HepG2 (cell line): ENCODE results near the gene CHRM5. TPM values are rescaled to one million over a fixed set of nuclear protein-coding genes. Genes with fewer than 3 reads are reported as not detected.

Experiments
- ADNP ChIP-seq: sonication (generic); formaldehyde crosslinking; IDR thresholded peaks from 2 replicates; pipeline ENCODE4 v1.4.0; 2020; ENCODE audit warnings: missing genetic modification reagents
- CCDC6 ChIP-seq: sonication (generic); formaldehyde crosslinking; IDR thresholded peaks from 2 replicates; pipeline ENCODE4 v1.8.1; 2022; ENCODE audit warnings: mild to moderate bottlenecking, missing genetic modification reagents, moderate library complexity
- HOXA9 ChIP-seq: sonication (generic); formaldehyde crosslinking; IDR thresholded peaks from 2 replicates; pipeline ENCODE4 v1.8.1; 2022; ENCODE audit warnings: missing genetic modification reagents, mild to moderate bottlenecking, moderate library complexity, borderline replicate concordance
- IRF9 ChIP-seq: sonication (generic); formaldehyde crosslinking; IDR thresholded peaks from 2 replicates; pipeline ENCODE4 v1.8.0; 2022; ENCODE audit warnings: missing genetic modification reagents, mild to moderate bottlenecking, borderline replicate concordance
- LRRFIP1 ChIP-seq: sonication (generic); formaldehyde crosslinking; conservative IDR thresholded peaks from 2 replicates; pipeline ENCODE4 v1.4.0; 2020; ENCODE audit warnings: missing genetic modification reagents
- MAF1 ChIP-seq: sonication (generic); formaldehyde crosslinking; IDR thresholded peaks from 2 replicates; pipeline ENCODE4 v1.5.0; 2020; ENCODE audit warnings: missing genetic modification reagents, borderline replicate concordance
- MIER2 ChIP-seq: IDR thresholded peaks from 2 replicates; pipeline ENCODE4 v1.6.1; 2016; ENCODE audit warnings: missing biosample characterization, missing genetic modification reagents
- MTERF4 ChIP-seq: sonication (generic); formaldehyde crosslinking; IDR thresholded peaks from 2 replicates; pipeline ENCODE4 v1.8.0; 2023; ENCODE audit warnings: mild to moderate bottlenecking, missing genetic modification reagents
- NPAS2 ChIP-seq: sonication (generic); formaldehyde crosslinking; IDR thresholded peaks from 2 replicates; pipeline ENCODE4 v1.8.0; 2022; ENCODE audit warnings: mild to moderate bottlenecking, missing genetic modification reagents, borderline replicate concordance
- NR2C2 ChIP-seq: sonication (generic); formaldehyde crosslinking; IDR thresholded peaks from 2 replicates; pipeline ENCODE4 v1.4.0; 2020; ENCODE audit warnings: missing genetic modification reagents, mild to moderate bottlenecking, moderate library complexity, borderline replicate concordance
- NR2F1 ChIP-seq, 2 experiments: fragments of 450-650 bp in 1 of 2; formaldehyde crosslinking in 1 of 2; IDR thresholded peaks; 2 replicates each; pipeline versions ENCODE4 v1.5.0 to v1.6.1; 2016 to 2020; ENCODE audit warnings: mild to moderate bottlenecking in 1 of 2, missing compliant biosample characterization in 1 of 2, missing genetic modification reagents in 1 of 2, moderate library complexity in 1 of 2
- RAD21 ChIP-seq: fragments of 450-650 bp; formaldehyde crosslinking; IDR thresholded peaks from 2 replicates; pipeline ENCODE4 v1.5.0; 2020; ENCODE audit warnings: mild to moderate bottlenecking
- RAD51 ChIP-seq: fragments of 450-650 bp; IDR thresholded peaks from 2 replicates; pipeline ENCODE4 v1.6.1; 2016; ENCODE audit warnings: borderline replicate concordance
- RBFOX2 ChIP-seq: fragments of 200-400 bp; formaldehyde crosslinking; IDR thresholded peaks from 2 replicates; pipeline ENCODE4 v1.6.1; 2017; ENCODE audit warnings: low read depth, mild to moderate bottlenecking, low read length
- RFX3 ChIP-seq: IDR thresholded peaks from 2 replicates; pipeline ENCODE4 v1.6.1; 2016; ENCODE audit warnings: missing biosample characterization, missing genetic modification reagents
- SAP130 ChIP-seq: IDR thresholded peaks from 2 replicates; pipeline ENCODE4 v1.6.1; 2016; ENCODE audit warnings: low read depth
- SOX6 ChIP-seq, 2 experiments: fragments of 450-650 bp in 1 of 2; sonication (generic) in 1 of 2; formaldehyde crosslinking in 1 of 2; IDR thresholded peaks; 2 replicates each; pipeline versions ENCODE4 v1.4.0 to v1.6.1; 2017 to 2020; ENCODE audit warnings: antibody characterized with exemption in 1 of 2, mild to moderate bottlenecking in 1 of 2, missing genetic modification reagents in 1 of 2
- XRCC5 ChIP-seq: fragments of 200-400 bp; formaldehyde crosslinking; optimal IDR thresholded peaks from 2 replicates; pipeline ENCODE3; 2017; ENCODE audit warnings: mild to moderate bottlenecking, low read length
- YEATS2 ChIP-seq: sonication (generic); formaldehyde crosslinking; IDR thresholded peaks from 2 replicates; pipeline ENCODE4 v1.4.0; 2020; ENCODE audit warnings: missing genetic modification reagents, borderline replicate concordance
- ZMYM3 ChIP-seq: sonication (generic); formaldehyde crosslinking; IDR thresholded peaks from 2 replicates; pipeline ENCODE4 v1.5.1; 2020; ENCODE audit warnings: mild to moderate bottlenecking, missing genetic modification reagents
- ZNF101 ChIP-seq: sonication (generic); formaldehyde crosslinking; IDR thresholded peaks from 2 replicates; pipeline ENCODE4 v1.4.0; 2020; ENCODE audit warnings: mild to moderate bottlenecking, low read depth, missing genetic modification reagents, borderline replicate concordance
- ZNF282 ChIP-seq: fragments of 450-650 bp; IDR thresholded peaks from 2 replicates; pipeline ENCODE4 v1.6.1; 2018; ENCODE audit not compliant: partially characterized antibody
- ZNF737 ChIP-seq: sonication (generic); formaldehyde crosslinking; IDR thresholded peaks from 2 replicates; pipeline ENCODE4 v1.5.0; 2020; ENCODE audit warnings: missing genetic modification reagents, mild to moderate bottlenecking, borderline replicate concordance
- ZNF768 ChIP-seq: sonication (generic); formaldehyde crosslinking; IDR thresholded peaks from 2 replicates; pipeline ENCODE4 v1.4.0; 2020; ENCODE audit warnings: missing genetic modification reagents
- ZNF850 ChIP-seq: sonication (generic); formaldehyde crosslinking; conservative IDR thresholded peaks from 2 replicates; pipeline ENCODE4 v1.9.0; 2021; ENCODE audit warnings: mild to moderate bottlenecking, missing genetic modification reagents
- ZSCAN25 ChIP-seq: sonication (generic); formaldehyde crosslinking; IDR thresholded peaks from 2 replicates; pipeline ENCODE4 v1.8.0; 2022; ENCODE audit warnings: mild to moderate bottlenecking, missing genetic modification reagents
- ZSCAN29 ChIP-seq: sonication (generic); formaldehyde crosslinking; conservative IDR thresholded peaks from 2 replicates; pipeline ENCODE4 v1.4.0; 2020; ENCODE audit warnings: mild to moderate bottlenecking, missing genetic modification reagents
- polyA plus RNA-seq, 8 experiments: library from polyadenylated mRNA; depleted of rRNA in 3 of 8; stranded (reverse) in 7 of 8; unstranded in 1 of 8; fragments of >200 nt; fragmentation: Illumina TruSeq in 4 of 8; extraction: Trizol in 4 of 8; gene quantifications; 2 replicates each; pipeline versions ENCODE4 v1.2.1 to v1.2.3, GENCODE V29; 2011 to 2016; ENCODE audit warnings: low read depth in 4 of 8, missing spikeins in 1 of 8, mixed read lengths in 1 of 8; ENCODE audit not compliant: insufficient read depth in 1 of 8
- total RNA-seq, 5 experiments: library from RNA; depleted of rRNA; stranded (reverse); fragments of >200 nt; fragmentation: Illumina TruSeq; extraction: Trizol; gene quantifications; 2 replicates each; pipeline ENCODE4 v1.2.3, GENCODE V29; 2016; ENCODE audit warnings: low read depth in 1 of 5

CHRM5 gene
- total and polyA plus RNA-seq, 2 of the 13 experiments (the other 11 are each of a cell fraction or from before 2014, with no cell fraction given): not detected

- TF ChIP-seq RAD51: no peak
- TF ChIP-seq NPAS2 (CRISPR knock-in tag): no peak
- no peak for TF ChIP-seq SOX6 (IDR thresholded peaks at IDR 0.05)
- TF ChIP-seq SOX6 (CRISPR knock-in tag; IDR thresholded peaks at IDR 0.05): no peak
- no peak for TF ChIP-seq ZSCAN29 (CRISPR knock-in tag)
- TF ChIP-seq ZNF282: no peak
- peak; percentile 49 for TF ChIP-seq SAP130 (CRISPR knock-in tag)
- TF ChIP-seq LRRFIP1 (CRISPR knock-in tag): no peak
- TF ChIP-seq RBFOX2: peak; percentile 94
- TF ChIP-seq YEATS2 (CRISPR knock-in tag): no peak
- no peak for TF ChIP-seq ADNP (CRISPR knock-in tag)
- 0 out of 2 replicates have a peak, but pooled peaks have one; percentile 7 for TF ChIP-seq RAD21 (CRISPR knock-in tag)
- TF ChIP-seq NR2F1 (CRISPR knock-in tag; IDR thresholded peaks at IDR 0.05): peak; percentile 55 to 64; a peak in 3 of 4 replicates
- 0 out of 2 replicates have a peak, but pooled peaks have one; percentile 24 for TF ChIP-seq ZMYM3 (CRISPR knock-in tag)
- TF ChIP-seq XRCC5: peak; percentile 14
- TF ChIP-seq IRF9: no peak
- no peak for TF ChIP-seq MAF1 (CRISPR knock-in tag)
- peak; percentile 67; the same call in 1 of the 2 replicates for TF ChIP-seq ZNF768 (CRISPR knock-in tag)
- peak; percentile 58; the same call in 1 of the 2 replicates for TF ChIP-seq NR2C2
- no peak for TF ChIP-seq MIER2
- no peak for TF ChIP-seq ZNF737 (CRISPR knock-in tag)
- no peak for TF ChIP-seq RFX3 (CRISPR knock-in tag)
- TF ChIP-seq CCDC6 (CRISPR knock-in tag): no peak
- no peak for TF ChIP-seq HOXA9 (CRISPR knock-in tag)
- TF ChIP-seq MTERF4 (CRISPR knock-in tag): 0 out of 2 replicates have a peak, but pooled peaks have one; percentile 36
- no peak for TF ChIP-seq ZSCAN25 (CRISPR knock-in tag)
- peak; percentile 73; the same call in 1 of the 2 replicates for TF ChIP-seq ZNF850 (CRISPR knock-in tag)
- no peak for TF ChIP-seq ZNF101
These were observed 70.0 kb downstream of the CHRM5 start (continued) for GRCh38 chr15:34038023-34038870.
